GM12878 (cell line): ENCODE measurements around the gene RBBP8NL. TPM values are rescaled to one million over a fixed set of nuclear protein-coding genes. Genes with fewer than 3 reads are reported as not detected.

Source experiments
- ATAC-seq: fragments of 200-7000 bp; cut with Tn5 transposase; 3 replicates; pipeline ENCODE4 v1.9.1; 2020; ENCODE audit warnings: mild to moderate bottlenecking, moderate library complexity
- BruUV-seq: library from RNA; stranded (reverse); fragments of 400-500 nt; replicated peaks from 2 replicates; lab custom pipeline; 2021; lab: Mats Ljungman, UMichigan
- CTCF ChIA-PET: fragments of 300-600 bp; sonication (Branson Sonifier 250); formaldehyde crosslinking; extraction: SDS; loops from one replicate; lab custom pipeline; 2021; ENCODE audit warnings: inconsistent platforms; lab: Yijun Ruan, JAX
- POLR2A ChIA-PET: fragments of 350-600 bp; formaldehyde crosslinking; extraction: SDS; loops from one replicate; lab custom pipeline; 2021; ENCODE audit warnings: inconsistent platforms; lab: Charles Lee
- RAD21 ChIA-PET: fragments of 300-600 bp; sonication (Branson Sonifier 250); formaldehyde crosslinking; loops from one replicate; lab custom pipeline; 2023; ENCODE audit warnings: antibody characterized with exemption; ENCODE audit not compliant: unreplicated experiment; lab: Charles Lee
- SMC1A ChIA-PET: fragments of 300-600 bp; sonication (Branson Sonifier 250); formaldehyde crosslinking; loops from one replicate; lab custom pipeline; 2023; ENCODE audit not compliant: unreplicated experiment, uncharacterized antibody; lab: Charles Lee
- DNase-seq: peaks from one replicate; pipeline ENCODE4 v3.0.0-alpha.2; 2011; ENCODE audit warnings: low read depth, low spot score
- FAIRE-seq: peaks from 3 replicates; lab custom pipeline; 2011; peaks lifted over from hg19 to GRCh38; lab: Jason Lieb, UNC
- H2AFZ ChIP-seq: 2 replicates; pipeline ENCODE4 v1.6.0; 2011; ENCODE audit warnings: low read depth, low read length, control low read depth; ENCODE audit not compliant: control insufficient read depth
- H3K27ac ChIP-seq: 2 replicates; pipeline ENCODE4 v1.5.1; 2011; ENCODE audit warnings: control low read depth; ENCODE audit not compliant: control insufficient read depth, insufficient read depth
- H3K27me3 ChIP-seq, 2 experiments: replicated peaks in 1 of 2; 2 replicates each; pipeline versions ENCODE4 v1.6.0 to v1.6.1; 2011; ENCODE audit warnings: low read length in 1 of 2; ENCODE audit not compliant: control insufficient read depth in 2 of 2, insufficient read depth in 2 of 2
- H3K36me3 ChIP-seq, 2 experiments: 2 replicates each; pipeline ENCODE4 v1.5.1; 2011; ENCODE audit warnings: low read length in 1 of 2; ENCODE audit not compliant: control insufficient read depth in 2 of 2, insufficient read depth in 2 of 2
- H3K4me1 ChIP-seq: 2 replicates; pipeline ENCODE4 v1.6.1; 2011; ENCODE audit warnings: mild to moderate bottlenecking, low read length, moderate library complexity, mixed read lengths; ENCODE audit not compliant: control insufficient read depth, insufficient read depth
- H3K4me2 ChIP-seq: 2 replicates; pipeline ENCODE4 v1.6.0; 2011; ENCODE audit warnings: control low read depth; ENCODE audit not compliant: control insufficient read depth, insufficient read depth
- H3K4me3 ChIP-seq: fragments of 200-600 bp; sonication (generic); 2 replicates; pipeline ENCODE4 v1.5.1; 2016
- H3K79me2 ChIP-seq: 2 replicates; pipeline ENCODE4 v1.6.0; 2011; ENCODE audit warnings: low read length; ENCODE audit not compliant: control insufficient read depth, insufficient read depth
- H3K9ac ChIP-seq: 2 replicates; pipeline ENCODE4 v1.8.0; 2011; ENCODE audit warnings: low read length, control low read depth, mixed read lengths; ENCODE audit not compliant: control insufficient read depth, insufficient read depth
- H3K9me3 ChIP-seq: replicated peaks from 3 replicates; pipeline ENCODE4 v1.5.1; 2011; ENCODE audit warnings: mild to moderate bottlenecking, low read length; ENCODE audit not compliant: control insufficient read depth, insufficient read depth
- H4K20me1 ChIP-seq: 2 replicates; pipeline ENCODE4 v1.6.0; 2011; ENCODE audit not compliant: control insufficient read depth, insufficient read depth
- ATF7 ChIP-seq: fragments of 450-650 bp; IDR thresholded peaks from 2 replicates; pipeline ENCODE4 v1.6.1; 2016; ENCODE audit warnings: low read depth, mild to moderate bottlenecking
- BMI1 ChIP-seq: fragments of 450-650 bp; IDR thresholded peaks from 2 replicates; pipeline ENCODE4 v1.6.1; 2016; ENCODE audit warnings: mild to moderate bottlenecking, moderate library complexity, borderline replicate concordance
- CEBPB ChIP-seq, 2 experiments: fragments of 150-350 bp in 1 of 2; IDR thresholded peaks; 2 replicates each; pipeline ENCODE4 v1.6.1; 2012 to 2014; ENCODE audit warnings: low read depth in 2 of 2, low read length in 2 of 2, borderline replicate concordance in 1 of 2, inconsistent platforms in 1 of 2
- MLLT1 ChIP-seq: fragments of 450-650 bp; IDR thresholded peaks from 2 replicates; pipeline ENCODE4 v1.6.1; 2016; ENCODE audit warnings: mild to moderate bottlenecking
- MTA3 ChIP-seq: IDR thresholded peaks from 2 replicates; pipeline ENCODE4 v1.6.1; 2012; ENCODE audit warnings: low read length, inconsistent platforms, borderline replicate concordance
- STAT1 ChIP-seq: fragments of 450-650 bp; conservative IDR thresholded peaks from 2 replicates; pipeline ENCODE4 v1.6.1; 2014; ENCODE audit warnings: antibody characterized with exemption, mild to moderate bottlenecking
- ZNF622 ChIP-seq: fragments of 450-650 bp; IDR thresholded peaks from 2 replicates; pipeline ENCODE4 v1.6.1; 2017; ENCODE audit warnings: mild to moderate bottlenecking, inconsistent platforms
- WGBS: methylation state at CpG from one replicate; pipeline ENCODE4 v1.1.6; 2016; ENCODE audit warnings: low lambda C conversion rate; ENCODE audit not compliant: insufficient replicate concordance, insufficient coverage; ENCODE audit errors: missing lambda C conversion rate; 5-methylcytosine and 5-hydroxymethylcytosine counted together
- in situ Hi-C: fragments of 300-500 bp; cut with MboI; formaldehyde crosslinking; loops from 9 replicates; pipeline ENCODE4 v1.14.3; 2018; ENCODE audit warnings: mixed read lengths
- intact Hi-C: fragments of 100-400 bp; cut with micrococcal nuclease; formaldehyde crosslinking; loops from one replicate; pipeline ENCODE4 v1.14.2; 2022; ENCODE audit not compliant: unreplicated experiment
- polyA plus RNA-seq, 11 experiments: library from polyadenylated mRNA; depleted of rRNA in 4 of 11; unstranded in 6 of 11; stranded (reverse) in 5 of 11; fragments of >200 nt; fragmentation: Nextera tagmentation in 4 of 11; fragmentation: Illumina TruSeq in 1 of 11; extraction: Ambion mirVana in 4 of 11; extraction: Trizol in 1 of 11; gene quantifications; 1 replicate in 1 of 11; 2 replicates in 10 of 11; pipeline versions ENCODE4 v1.2.1 to v1.2.3, GENCODE V29; 2011 to 2016; ENCODE audit warnings: inconsistent platforms in 2 of 11, missing spikeins in 2 of 11, low read depth in 1 of 11
- total RNA-seq, 4 experiments: library from RNA; depleted of rRNA in 3 of 4; stranded (reverse); fragments of >200 nt in 3 of 4; fragmentation: Illumina TruSeq in 1 of 4; extraction: Trizol in 1 of 4; gene quantifications; 2 replicates each; pipeline versions ENCODE4 v1.2.1 to v1.2.3, GENCODE V29; 2013 to 2021
- TF ChIP-seq, protein P1 (sequence below): fragments of 450-650 bp; IDR thresholded peaks from 2 replicates; pipeline ENCODE4 v1.6.1; 2018; ENCODE audit warnings: borderline replicate concordance, mild to moderate bottlenecking; ENCODE audit not compliant: partially characterized antibody

RBBP8NL gene
- total and polyA plus RNA-seq, 10 of the 15 experiments (the other 5 are each of a cell fraction or from before 2014, with no cell fraction given), result not detected

GRCh38 chr20:62446888-62447869 lies 19.8 kb upstream of the RBBP8NL start:
- H3K36me3 ChIP-seq, result no peaks in the 10 kb centered on the region
- H3K4me1 ChIP-seq, result no peaks in the 10 kb centered on the region
- ATAC-seq (no peak), FAIRE-seq (no peak), DNase-seq (no peak)
- H3K27ac ChIP-seq, result no peak overlapping the region
- peaks cover 0 to under 1% of the 10 kb centered on the region in 2 experiments; a peak in 2 of 4 replicates for H3K27me3 ChIP-seq
- H3K4me2 ChIP-seq, result no peak overlapping the region
- no peaks in the 10 kb centered on the region for H3K79me2 ChIP-seq
- 63% methylated on average over 42 of the region's 44 CpGs for WGBS
- no TSS peak for BruUV-seq
- ChIA-PET CTCF (interaction anchor here (0.6 kb wide), 1 partner anchor 525 kb away, joined by 3 read pairs; no protein-coding TSS in a partner anchor), POLR2A (no interaction called here), RAD21 (no interaction called here), SMC1A (no interaction called here)
- TF ChIP-seq ZNF622, result no peak
- TF ChIP-seq STAT1, result no peak
- no peak for TF ChIP-seq BMI1
- no peak for TF ChIP-seq MTA3
- TF ChIP-seq, protein P1, sequence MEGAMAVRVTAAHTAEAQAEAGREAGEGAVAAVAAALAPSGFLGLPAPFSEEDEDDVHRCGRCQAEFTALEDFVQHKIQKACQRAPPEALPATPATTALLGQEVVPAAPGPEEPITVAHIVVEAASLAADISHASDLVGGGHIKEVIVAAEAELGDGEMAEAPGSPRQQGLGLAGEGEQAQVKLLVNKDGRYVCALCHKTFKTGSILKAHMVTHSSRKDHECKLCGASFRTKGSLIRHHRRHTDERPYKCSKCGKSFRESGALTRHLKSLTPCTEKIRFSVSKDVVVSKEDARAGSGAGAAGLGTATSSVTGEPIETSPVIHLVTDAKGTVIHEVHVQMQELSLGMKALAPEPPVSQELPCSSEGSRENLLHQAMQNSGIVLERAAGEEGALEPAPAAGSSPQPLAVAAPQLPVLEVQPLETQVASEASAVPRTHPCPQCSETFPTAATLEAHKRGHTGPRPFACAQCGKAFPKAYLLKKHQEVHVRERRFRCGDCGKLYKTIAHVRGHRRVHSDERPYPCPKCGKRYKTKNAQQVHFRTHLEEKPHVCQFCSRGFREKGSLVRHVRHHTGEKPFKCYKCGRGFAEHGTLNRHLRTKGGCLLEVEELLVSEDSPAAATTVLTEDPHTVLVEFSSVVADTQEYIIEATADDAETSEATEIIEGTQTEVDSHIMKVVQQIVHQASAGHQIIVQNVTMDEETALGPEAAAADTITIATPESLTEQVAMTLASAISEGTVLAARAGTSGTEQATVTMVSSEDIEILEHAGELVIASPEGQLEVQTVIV, result no peak
- TF ChIP-seq CEBPB (IDR thresholded peaks at IDR 0.05; ENCODE audit: borderline replicate concordance in 1 of 2, low read depth in 2 of 2, low read length in 2 of 2), result no peak
- no peak for TF ChIP-seq MLLT1
- TF ChIP-seq ATF7, result no peak
- H4K20me1 ChIP-seq, result no peaks in the 10 kb centered on the region
- no peak overlapping the region for H2AFZ ChIP-seq
- H3K9ac ChIP-seq, result no peak overlapping the region
- H3K9me3 ChIP-seq, result no peaks in the 10 kb centered on the region
- no peak overlapping the region for H3K4me3 ChIP-seq
- intact Hi-C loops, result no loop called here
- in situ Hi-C loops, result no loop called here
